NCI-H1930 (cell line): ENCODE measurements around the gene SYNE2.

ENCODE experiments used
- DNase-seq, 2 experiments: peaks; one replicate each; lab custom pipeline; 2025; lab: John Stamatoyannopoulos, UW

Gene SYNE2

DNA sequence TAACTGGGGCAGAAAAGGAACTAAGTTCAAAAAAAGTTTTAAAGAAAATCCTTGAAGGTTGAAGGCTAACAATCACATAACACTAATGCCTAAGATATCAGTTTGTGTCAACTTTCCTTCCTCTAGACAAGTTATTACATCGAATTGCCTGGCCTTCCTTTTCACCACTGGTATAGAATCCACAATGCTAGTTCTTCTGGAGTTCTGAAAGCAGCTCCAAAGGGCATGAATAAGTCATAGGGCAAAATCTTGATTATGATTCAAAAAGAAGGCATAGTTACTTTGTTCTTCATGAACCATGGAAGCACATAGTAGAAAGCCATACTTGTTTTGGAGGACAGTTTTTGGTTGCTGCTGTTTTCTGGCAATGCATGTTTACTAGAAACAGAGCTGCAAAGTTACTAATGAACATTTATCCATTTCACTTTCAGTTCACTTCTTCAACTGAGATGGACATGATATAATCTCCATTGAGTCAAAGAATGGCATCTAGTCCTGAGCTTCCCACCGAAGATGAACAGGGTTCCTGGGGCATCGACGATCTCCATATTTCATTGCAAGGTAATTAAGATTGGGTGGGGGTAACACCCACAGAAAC, 56.0 kb downstream of the SYNE2 start:
- DNase-seq: no peak

DNA sequence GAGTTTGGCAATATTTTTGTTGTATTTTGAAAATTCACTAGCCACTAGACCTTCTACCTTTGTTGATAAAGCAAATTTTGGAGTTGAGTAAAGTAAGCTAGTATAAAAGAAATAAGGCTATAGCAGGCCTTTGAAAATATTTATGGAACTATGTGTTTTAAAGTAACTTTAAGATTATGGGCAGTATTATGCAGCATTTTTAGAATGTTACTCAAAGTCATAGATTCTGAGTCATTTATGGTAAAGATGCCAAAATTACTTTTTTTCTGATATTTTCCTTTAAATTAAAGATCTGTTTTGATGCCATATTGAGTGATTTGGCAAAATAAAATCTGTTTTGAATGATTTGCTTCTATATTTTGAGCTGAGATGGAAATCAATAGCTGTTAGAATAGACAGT, 57.2 kb downstream of the SYNE2 start:
- no peak for DNase-seq

DNA sequence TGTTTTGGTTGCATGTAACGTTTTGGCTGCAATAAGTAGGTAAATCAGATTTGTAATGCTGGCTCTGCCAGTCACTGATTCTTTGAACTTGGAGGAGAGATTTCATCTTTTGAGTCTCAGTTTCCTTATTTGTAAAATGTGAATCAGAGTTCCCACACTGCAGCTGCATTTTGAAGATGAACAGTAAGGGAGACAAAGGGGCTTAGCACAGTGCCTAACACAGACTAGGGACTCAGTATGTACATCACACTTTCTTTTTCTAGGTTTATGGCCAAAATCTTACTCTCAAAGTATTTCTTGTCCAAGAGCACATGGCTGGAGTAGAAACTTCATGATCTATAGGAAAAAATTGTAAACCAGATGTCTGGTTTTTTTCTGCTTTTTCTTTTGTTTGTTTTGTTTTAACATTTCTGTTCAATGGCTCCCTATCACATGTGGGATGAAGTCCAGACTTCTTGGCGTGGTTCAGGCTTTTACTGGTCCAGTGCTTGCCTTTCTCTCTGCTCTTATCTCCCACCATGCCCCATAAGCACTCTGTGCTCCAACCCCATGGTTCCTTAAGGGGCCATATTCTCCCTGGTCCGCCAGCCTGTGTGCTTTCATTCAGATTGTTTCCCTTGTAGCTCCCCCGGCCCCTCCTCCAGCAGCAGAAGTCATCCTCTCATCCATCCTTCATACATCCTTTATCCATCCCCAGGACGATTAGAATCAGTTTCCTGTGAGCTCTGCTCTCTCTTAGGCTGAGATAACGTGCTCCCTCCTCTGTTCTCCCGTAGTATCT, 58.0 kb downstream of the SYNE2 start:
- no peak for DNase-seq

DNA sequence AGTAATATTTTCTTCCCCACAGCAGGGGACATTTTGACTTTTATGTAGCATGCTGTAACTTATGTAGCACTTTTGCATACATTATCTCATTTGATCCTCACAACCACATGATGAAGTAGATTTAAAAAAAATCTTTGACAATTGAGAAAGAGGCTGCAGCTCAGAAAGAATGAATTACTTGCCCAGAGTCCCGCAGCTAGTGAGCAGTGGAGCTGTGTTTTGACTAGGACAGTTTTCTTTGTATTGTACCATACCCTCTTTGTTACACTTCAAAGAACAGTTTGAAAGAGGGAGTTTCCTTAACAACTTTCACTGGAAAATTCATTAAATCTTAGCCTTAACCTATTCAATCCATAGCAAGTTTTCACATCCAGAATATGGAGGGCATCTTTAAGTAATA, 58.6 kb downstream of the SYNE2 start:
- no peak for DNase-seq

DNA sequence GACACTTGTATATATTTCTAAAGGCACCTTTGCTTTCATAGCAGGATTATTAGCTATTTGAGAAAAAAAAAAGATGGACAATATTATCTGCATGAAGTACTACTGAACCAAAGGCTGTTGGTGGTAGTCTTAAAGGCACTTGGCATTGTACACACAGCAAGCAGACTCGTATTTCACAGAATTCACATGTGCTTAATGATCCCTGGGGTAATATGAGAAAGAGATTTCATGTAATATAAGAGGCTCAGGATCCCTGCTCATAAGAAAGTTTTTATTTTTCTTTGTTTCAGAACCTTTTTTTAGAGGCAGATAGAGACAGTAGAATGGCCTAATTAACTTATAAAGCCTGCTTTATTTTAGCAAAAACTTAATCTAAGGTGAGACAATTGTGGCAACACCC, 59.5 kb downstream of the SYNE2 start:
- DNase-seq: no peak

DNA sequence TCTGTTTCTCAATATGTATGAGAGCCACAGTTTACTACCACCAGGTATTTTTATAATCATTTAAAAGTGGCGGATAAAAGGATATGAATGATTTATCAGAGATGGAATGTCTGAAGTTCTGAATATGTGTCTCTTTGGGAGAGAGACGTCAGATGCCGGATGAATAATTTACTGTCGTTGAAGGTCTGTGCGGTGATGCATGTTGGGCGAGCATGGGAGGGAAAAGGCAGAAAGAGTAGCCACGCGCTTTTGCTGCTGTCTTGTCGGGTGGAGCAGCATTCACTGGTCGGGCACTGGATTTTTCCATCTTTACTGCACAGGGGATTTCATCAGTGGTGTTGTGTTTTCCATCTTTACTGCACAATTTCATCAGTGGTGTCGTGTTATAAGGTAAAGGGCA, 65.6 kb downstream of the SYNE2 start:
- no peak for DNase-seq

DNA sequence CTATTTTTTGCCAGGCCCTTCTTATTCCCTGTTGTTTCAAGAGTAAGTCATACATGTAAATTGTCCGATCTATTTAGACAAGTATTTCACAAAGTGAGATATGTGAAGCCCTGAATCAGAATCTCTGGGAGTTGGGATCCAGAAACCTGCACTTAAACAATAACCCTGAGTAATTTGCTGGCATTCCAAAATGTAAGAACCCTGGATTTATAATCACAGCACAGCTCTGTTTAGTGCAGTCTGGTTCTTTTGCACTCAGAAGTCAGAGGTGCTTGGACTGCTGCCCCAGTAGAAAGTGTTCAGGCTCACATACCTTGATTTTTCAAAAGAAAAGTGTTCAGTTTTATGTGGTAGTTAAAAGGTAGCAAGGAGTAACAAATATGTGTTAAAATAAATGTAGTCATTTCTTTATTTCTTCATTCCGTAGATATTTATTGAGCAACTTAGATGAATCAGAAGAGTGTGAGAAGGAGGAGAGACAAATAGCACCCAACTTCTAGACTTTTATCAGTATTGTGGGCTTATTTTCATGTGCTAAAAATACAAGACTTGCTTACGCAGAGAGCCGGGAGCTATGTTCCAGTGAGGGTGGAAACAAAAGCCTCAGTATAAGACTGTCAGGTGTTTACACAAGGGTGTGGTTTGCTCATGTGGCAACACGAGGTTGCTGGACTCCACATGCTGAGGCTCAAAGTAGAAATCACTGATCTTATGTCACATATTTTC, 70.1 kb downstream of the SYNE2 start:
- no peak for DNase-seq

DNA sequence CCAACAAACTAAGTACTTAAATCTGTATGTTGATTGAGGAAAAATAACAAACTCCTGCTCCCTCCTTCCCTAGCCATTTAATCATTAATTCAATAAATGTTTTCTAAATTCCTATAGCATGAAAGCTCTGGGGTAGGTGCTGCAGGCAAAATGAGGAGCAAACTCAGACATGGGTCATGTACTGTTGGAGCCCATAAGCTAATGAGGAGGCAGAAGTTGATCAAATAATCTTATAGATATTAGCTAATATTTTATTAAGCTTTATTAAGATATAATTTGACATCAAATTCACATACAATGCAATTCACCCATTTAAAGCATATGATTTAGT, 70.6 kb downstream of the SYNE2 start:
- no peak for DNase-seq

DNA sequence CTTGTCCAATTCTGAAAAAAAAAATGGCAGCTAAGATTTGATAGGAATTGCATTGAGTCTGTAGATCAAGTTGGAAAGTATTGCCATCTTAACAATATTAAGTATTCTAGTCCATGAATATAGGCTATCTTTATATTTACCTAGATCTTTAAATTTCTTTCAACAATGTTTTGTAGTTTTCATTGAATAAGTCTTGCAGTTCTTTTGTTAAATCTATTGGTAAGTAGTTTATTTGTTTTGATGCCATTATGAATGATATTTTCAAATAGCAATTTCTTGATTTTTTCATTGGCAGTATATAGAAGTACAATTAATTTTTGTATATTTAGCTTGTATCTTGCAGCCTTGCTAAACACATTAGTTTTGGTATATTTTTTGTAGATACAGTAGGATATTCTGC, 71.6 kb downstream of the SYNE2 start:
- DNase-seq: no peak

DNA sequence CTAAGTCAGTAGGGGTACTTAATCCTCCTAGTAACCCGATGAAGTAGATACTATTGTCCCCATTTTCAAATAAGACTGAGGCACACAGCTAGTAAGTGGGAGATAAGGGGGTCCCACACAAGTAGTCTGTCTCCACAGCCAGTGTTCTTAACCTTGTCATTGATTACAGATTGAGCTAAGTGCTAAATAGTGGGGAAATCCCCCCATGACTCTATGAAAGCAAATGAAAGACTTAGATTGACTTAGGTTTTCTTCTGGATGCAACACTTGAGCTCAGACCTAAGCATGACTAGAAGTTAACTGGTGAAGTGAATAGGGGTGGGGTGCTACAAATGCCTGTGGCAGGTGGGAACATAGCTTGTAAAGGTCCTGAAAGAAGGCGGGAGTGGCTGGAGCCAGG, 73.8 kb downstream of the SYNE2 start:
- DNase-seq: no peak

DNA sequence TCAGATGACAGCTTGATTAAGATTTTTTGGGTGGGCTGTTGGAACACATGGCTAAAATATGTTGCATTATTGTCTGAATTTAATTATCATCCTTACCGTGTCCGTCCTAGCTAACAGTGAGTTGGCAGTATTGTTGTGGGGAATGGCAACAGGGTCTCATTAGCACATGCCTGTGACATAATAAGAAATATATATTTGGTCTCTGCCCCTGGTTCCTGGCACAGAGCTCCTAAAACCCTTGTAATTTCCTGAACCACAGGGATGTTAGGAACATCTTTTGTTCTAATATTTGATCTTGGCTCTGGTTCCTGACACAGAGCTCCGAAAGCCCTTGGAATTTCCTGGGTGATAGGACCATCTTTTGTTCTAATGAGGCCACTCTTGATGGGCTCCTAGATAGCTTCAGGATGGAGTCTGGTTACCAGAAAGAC, 76.0 kb downstream of the SYNE2 start:
- no peak for DNase-seq

DNA sequence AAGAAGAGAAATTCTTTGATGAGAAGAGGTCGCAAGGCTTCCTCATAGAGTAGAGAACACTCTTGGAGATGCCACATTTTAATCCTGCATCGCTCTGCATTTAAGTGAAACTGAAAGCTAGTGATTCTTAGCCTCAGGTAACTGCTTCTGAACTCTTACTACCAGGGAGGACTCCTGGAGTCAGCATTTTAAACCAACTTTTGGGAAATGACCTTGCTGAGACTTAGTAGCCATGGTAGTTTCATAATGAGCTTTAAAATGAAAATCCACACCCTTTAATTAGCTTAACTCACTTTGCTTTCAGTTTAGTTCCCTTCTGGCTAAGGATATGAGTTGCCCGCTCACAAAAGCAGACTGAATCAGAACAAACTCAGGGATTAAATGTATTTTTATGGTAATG, 80.3 kb downstream of the SYNE2 start:
- no peak for DNase-seq

DNA sequence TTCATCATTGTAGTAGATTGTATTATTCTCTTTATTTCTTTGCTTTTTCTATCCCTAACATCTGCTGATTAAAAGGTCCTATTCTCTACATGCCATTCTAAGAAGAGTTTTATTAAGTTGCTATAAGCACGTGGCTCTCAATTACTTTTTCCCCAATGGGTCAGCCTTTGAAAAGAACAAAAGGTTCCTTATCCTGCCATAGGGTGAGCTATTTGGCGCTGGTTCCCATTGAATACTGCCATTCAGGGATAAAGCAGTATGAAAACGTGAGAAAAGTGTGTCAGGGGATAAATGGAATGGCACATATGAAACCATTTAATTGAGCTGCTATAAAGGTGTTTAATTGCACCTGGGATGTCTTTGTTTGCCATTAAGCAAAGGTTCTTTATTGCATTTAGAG, 80.9 kb downstream of the SYNE2 start:
- no peak for DNase-seq

DNA sequence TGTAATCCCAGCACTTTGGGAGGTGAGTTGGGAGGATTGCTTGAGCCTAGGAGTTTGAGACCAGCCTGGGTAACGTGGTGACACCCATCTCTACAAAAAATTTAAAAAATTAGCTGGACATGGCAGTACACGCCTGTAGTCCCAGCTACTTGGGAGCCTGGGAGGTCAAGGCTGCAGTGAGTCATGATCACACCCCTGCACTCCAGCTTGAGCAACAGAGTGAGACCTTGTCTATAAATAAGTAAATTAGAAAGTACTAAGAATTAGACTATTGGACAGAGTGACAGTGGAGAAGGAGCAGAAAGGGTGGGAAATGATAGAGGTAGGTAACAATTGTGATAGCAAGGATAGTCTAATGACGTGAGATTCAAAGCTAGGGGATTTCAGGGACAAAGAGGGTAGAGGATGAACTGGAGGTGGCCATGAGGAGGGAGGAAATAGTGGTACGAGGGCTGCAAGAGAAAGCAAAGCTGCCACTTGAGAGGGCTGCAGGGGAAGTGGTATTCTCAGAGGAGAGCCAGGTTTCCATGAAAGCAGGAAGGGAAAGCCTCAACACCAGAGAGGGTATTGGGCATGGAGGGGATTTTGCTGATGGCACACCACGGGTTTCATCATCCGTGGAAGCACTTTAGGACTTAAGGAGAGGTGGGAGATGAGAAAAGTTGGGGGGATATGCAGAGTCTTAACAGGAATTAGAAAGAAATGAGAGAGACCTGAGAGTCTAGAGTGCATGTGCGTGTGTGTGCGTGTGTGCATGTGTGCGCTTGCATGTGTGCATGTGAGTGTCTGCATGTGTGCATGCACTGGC, 85.6 kb downstream of the SYNE2 start:
- no peak for DNase-seq

DNA sequence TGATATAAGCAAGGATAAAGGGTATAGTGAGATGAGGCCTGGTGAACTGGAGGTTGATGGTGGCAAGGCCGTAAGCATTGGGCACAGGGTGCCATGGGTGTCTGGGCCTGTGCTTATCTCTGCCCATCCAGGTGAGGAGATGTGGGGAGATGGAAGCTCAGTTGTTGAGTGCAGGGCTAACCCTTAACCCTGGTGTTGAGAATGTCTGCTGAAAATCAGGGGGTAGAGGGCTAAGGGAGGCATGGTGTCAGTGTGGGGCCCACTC, 86.1 kb downstream of the SYNE2 start:
- DNase-seq: no peak

DNA sequence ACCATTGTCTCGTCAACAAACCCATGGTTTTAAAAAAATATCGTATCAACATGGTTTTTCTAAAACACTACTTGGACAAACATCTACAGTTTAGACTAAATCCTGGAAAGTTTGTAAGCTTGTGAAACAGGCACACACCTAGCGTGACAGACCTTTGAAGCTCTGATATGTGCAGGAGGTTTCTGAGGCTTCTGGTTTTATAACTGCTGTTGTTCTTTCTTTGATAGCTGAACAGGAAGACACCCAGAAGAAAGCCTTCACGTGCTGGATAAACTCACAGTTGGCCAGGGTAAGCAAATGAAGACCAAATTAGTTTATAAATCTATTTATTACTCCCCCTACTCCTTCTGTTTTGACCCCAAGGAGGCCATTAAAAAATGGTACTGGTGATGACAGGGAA, 87.6 kb downstream of the SYNE2 start:
- no peak for DNase-seq

DNA sequence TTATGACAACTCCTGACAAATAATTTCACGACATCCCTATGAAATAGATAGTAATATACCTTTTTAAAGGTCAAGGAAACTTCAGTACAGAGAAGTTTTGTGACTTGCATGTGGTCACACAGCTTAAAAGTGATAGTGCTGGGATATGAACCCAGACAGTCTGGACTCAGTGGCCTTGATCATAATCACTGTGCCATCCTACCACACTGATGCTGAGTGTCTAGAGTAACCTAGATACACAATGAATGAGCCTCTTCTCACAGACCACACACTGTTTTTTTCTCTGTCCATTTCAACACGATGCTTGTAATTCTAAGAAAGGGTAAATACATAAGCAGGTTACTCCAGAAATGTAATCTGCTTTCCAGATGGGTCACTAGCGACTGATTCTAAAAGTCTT, 88.2 kb downstream of the SYNE2 start:
- no peak for DNase-seq

DNA sequence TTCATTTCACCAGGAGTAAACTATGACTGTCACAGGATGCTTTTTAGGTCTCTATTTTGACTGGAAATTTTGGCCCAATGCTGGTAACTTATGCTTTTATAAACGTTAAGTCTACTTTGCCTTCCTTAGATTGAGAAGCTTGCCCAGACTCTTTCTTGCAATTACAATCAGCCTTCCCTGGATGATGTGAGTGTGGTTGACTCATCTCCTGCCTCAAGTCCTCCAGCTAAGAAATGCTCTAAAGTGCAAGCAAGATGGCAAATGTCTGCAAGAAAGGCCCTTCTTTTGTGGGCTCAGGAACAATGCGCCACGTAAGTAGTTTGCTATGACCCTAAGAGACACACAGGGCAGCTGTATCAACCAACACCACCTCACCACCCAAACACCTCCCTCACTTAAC, 96.9 kb downstream of the SYNE2 start:
- DNase-seq: no peak

DNA sequence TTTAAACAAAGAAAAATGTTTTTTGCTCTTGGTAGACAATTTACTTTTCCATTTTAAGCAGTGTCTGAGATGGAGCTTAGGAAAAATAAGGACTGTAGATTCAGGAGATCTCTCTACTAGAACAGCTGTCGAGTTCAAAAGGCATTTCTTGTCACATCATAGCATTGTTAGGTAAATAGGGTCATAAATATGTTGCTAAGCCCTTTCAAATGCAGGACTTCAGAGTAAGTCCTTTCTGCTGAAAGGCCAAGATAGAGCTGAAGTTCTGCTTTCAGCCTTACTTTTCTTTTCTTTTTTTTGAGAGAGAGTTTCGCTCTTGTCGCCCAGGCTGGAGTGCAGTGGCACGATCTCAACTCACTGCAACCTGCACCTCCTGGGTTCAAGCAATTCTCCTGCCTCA, 98.2 kb downstream of the SYNE2 start:
- DNase-seq: no peak

DNA sequence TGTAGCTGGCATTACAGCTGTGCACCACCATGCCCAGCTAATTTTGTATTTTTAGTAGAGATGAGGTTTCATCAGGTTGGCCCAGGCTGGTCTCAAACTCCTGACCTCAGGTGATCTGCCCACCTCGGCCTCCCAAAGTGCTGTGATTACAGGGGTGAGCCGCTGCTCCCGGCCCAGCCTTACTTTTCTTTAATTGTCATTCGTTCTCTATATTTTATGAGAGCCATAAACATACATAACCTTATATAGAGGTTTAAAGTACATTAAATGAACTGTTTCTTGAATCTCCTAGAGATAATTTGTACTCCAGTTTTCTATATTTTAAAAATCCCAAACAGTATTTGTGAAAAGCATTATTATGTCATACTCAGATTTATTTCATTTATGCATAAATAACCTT, 98.6 kb downstream of the SYNE2 start:
- DNase-seq: no peak

DNA sequence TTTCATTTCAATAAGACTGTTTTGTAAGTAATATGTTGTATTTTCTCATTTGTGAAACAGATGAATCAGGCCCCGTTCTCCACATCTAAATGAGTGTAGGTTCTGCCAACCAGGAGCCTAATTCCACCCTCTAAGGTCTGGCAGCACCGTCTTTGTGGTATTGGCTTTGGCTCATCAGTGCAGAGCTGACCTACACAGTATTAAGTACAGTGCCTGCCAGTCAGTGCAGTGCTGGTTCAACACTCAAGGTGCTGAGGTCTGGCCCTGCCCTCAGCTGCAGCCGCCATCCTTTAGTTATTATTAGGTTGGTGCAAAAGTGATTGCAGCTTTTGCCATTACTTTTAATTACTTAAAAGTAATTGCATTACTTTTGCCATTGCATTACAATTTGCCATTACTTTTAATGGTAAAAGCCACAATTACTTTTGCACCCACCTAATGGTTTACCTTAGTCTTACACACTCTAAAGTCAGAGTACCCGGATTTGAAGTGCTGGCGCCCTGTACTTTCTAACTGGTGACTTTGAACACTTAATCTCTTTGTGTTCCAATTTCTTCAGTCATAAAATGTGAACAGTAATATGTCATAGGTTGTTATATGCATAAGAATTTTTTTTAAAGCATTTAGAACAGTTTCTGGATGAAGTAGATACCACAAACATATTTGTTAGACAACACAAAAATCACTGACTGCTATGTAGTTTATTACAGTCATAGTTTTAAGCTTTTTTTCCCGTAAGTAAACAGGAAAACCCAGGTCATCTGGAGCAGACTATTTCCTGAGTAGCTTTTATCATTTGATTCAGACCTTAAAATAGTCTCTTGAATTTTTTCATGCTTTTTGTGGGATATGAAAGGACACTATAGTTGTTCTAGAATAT, 99.5 kb downstream of the SYNE2 start:
- no peak for DNase-seq

DNA sequence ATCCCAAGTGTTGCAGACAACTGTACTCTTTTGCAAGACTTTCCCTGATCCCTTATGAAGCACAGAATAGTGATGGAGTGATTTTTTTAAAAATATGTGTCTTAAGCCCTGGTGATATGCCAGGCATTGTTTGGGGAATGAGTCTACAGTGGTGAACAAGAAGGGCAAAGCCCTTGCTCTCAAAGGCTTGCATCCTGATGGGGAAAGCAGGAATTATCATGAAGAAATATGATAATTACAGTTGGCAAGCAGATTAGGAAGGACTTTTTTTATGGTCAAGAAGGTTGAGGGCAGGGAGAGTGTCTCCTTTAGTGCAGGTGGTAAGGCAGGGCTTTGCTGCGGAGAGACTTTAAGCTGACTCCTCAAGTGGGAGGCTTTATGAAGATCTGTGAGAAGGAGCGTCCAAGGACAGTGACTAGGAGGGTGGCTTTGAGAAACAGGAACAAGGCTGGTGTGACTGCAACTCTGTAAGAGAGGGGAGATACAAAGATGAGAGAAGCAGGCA, 100.2 kb downstream of the SYNE2 start:
- DNase-seq: no peak
